GM12865 (cell line): ENCODE results near the gene CNTNAP2.
"Not testable (repeated sequence)": the region's sequence is repeated elsewhere in the genome, so short reads cannot be mapped to it uniquely, and the experiment has no call there.

Experiments
- DNase-seq: peaks from one replicate; pipeline ENCODE4 v3.0.0; 2010; ENCODE audit warnings: low read depth
- H3K4me3 ChIP-seq: 2 replicates; pipeline ENCODE4 v1.5.1; 2011; ENCODE audit warnings: mild to moderate bottlenecking, low read depth, low read length, control low read depth
- TF ChIP-seq, protein P1 (sequence below): IDR thresholded peaks from 2 replicates; pipeline ENCODE4 v1.5.1; 2011; ENCODE audit warnings: low read length, control low read depth, low read depth, inconsistent platforms; ENCODE audit not compliant: insufficient read depth; ENCODE audit errors: missing control alignments

The CNTNAP2 gene

DNA sequence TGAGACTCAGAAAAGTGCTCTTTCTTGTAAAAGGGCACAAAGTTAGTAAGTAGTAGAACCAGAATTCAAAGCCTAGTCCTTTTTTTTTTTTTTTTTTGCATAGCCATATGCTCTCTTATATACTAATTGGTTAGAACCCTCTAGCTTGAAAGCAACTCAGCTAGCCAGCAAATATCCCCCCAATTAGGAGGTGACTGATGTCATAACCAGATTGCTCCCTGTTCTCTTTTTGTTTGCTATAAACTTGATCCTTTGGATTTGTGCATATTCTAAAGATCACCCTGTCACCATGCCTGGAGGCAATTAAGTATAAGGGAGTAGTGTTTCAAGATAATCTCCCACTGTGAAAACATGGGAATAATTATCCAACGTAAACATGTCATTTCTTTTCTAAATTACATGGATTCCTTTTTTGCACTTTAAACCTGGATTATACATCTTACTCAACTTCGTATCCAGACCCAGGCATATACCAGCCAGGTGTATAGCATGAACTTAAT is 963.4 kb downstream of the CNTNAP2 start:
- DNase-seq, result no peak
- TF ChIP-seq, protein P1, sequence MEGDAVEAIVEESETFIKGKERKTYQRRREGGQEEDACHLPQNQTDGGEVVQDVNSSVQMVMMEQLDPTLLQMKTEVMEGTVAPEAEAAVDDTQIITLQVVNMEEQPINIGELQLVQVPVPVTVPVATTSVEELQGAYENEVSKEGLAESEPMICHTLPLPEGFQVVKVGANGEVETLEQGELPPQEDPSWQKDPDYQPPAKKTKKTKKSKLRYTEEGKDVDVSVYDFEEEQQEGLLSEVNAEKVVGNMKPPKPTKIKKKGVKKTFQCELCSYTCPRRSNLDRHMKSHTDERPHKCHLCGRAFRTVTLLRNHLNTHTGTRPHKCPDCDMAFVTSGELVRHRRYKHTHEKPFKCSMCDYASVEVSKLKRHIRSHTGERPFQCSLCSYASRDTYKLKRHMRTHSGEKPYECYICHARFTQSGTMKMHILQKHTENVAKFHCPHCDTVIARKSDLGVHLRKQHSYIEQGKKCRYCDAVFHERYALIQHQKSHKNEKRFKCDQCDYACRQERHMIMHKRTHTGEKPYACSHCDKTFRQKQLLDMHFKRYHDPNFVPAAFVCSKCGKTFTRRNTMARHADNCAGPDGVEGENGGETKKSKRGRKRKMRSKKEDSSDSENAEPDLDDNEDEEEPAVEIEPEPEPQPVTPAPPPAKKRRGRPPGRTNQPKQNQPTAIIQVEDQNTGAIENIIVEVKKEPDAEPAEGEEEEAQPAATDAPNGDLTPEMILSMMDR, result no peak

DNA sequence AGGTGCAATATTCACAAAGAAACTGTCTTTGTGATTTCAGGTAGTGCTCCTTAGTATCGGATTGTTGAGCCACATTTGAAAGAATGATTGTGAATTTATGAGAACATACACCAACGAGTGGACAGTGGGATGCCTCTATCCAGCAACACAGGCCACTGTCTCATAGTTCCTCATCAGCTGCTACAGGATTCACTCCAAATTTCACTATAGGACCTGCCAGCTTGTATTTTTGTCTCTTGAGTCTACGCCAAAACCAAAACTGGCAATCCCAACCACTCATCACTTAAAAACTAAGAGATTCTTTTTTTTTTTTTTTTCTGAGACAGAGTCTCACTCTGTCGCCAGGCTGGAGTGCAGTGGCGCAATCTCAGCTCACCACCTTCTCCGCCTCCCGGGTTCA is 964.5 kb downstream of the CNTNAP2 start:
- no peak for DNase-seq
- H3K4me3 ChIP-seq, result no peak overlapping the region
- TF ChIP-seq, protein P1, result no peak

More for the DNA sequence above, 963.4 kb downstream of the CNTNAP2 start:
- H3K4me3 ChIP-seq, result no peak overlapping the region

GRCh38 chr7:147089051-147089461 is 972.5 kb downstream of the CNTNAP2 start:
- no peak overlapping the region for H3K4me3 ChIP-seq
- TF ChIP-seq, protein P1, result no peak
- DNase-seq, result no peak

DNA sequence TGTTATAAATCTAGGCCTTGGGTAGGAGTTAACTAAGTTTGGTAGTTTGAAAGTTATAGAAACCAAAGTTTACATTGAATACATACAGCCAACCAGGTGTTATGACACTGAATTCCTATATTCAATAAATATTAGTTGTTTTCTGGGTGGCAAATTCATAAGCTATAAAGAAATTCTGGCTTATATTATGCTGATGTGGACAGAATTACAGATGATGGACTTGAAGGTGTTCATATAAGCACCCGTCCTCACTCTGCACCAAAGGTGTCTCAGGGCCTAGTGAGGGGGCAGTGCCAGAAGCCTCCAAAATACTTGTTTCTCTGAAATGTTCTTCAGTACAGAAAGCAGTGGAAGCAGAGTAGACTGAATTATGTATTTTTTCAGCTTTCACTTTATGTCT is 973.0 kb downstream of the CNTNAP2 start:
- TF ChIP-seq, protein P1, result no peak
- DNase-seq, result no peak

GRCh38 chr7:147096629-147097028 is 980.0 kb downstream of the CNTNAP2 start:
- TF ChIP-seq, protein P1, result no peak
- DNase-seq, result no peak
- no peak overlapping the region for H3K4me3 ChIP-seq

More for the DNA sequence above, 973.0 kb downstream of the CNTNAP2 start:
- no peak overlapping the region for H3K4me3 ChIP-seq

GRCh38 chr7:147103224-147103623 is 986.6 kb downstream of the CNTNAP2 start:
- DNase-seq, result no peak
- TF ChIP-seq, protein P1, result no peak
- H3K4me3 ChIP-seq, result no peak overlapping the region

- H3K4me3 ChIP-seq, result no peak overlapping the region
- no peak for DNase-seq
- TF ChIP-seq, protein P1, result no peak
These were observed 990.1 kb downstream of the CNTNAP2 start for GRCh38 chr7:147106746-147107145.

DNA sequence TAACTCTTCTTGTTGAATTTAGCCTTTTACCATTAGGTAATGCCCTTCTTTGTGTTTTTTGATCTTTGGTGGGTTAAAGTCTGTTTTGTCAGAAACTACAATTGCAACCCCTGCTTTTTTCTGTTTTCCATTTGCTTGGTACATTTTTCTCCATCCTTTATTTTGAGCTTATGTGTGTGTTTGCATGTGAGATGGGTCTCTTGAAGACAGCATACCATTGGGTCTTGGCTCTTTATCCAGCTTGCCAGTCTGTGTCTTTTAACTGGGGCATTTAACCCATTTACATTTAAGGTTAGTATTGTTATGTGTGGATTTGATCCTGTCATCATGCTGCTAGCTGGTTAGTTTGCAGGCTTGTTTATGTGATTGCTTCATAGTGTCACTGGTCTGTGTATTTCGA is 997.9 kb downstream of the CNTNAP2 start:
- not testable (repeated sequence) for H3K4me3 ChIP-seq, DNase-seq
